Esophagus squamous epithelium (tissue), 4 donors: ENCODE results near the gene ARHGEF25.

Experiments used
- POLR2A ChIP-seq, 4 donors: fragments of 450-650 bp; IDR thresholded peaks; one replicate each; pipeline ENCODE4 v1.6.1; 2017; ENCODE audit warnings: antibody characterized with exemption in 4 of 4, mild to moderate bottlenecking in 4 of 4, moderate library complexity in 3 of 4
- TF ChIP-seq, protein P1 (sequence below), 6 experiments: fragments of 450-650 bp in 4 of 6; fragments of 200-600 bp in 2 of 6; sonication (generic) in 2 of 6; IDR thresholded peaks; one replicate each; pipeline ENCODE4 v1.5.1; 2016 to 2019; ENCODE audit warnings: antibody characterized with exemption in 6 of 6, mild to moderate bottlenecking in 4 of 6, moderate library complexity in 4 of 6

DNA sequence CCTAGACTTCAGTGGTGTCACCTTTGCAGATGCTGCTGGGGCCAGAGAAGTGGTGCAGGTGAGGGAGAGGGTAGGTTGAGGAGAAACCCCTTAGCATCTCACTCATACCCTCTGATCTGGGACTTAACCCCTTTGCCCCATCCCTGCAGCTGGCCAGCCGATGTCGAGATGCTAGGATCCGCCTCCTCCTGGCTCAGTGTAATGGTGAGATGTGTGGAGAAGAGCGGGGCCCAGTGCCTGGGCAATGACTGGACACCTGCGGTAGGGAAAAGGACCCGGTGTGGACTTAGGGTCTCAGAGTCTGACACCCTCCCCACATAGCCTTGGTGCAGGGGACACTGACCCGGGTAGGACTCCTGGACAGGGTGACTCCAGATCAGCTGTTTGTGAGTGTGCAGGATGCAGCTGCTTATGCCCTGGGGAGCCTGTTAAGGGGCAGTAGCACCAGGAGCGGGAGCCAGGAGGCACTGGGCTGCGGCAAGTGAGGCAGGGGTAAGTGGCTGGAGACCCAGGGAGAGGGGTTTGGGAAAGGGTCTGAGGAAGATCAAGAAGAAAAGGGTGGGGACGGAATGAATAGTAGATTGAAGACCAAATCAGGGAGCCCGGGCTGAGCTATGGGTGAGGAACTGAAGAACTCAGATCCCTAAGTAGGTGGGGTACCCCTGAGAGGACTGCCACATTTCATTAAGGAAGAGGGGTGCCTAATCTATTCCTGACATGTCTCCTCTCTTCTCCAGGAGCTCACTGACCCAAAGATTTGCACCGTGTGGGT is 14.2 kb downstream of the ARHGEF25 start:
- TF ChIP-seq, protein P1, sequence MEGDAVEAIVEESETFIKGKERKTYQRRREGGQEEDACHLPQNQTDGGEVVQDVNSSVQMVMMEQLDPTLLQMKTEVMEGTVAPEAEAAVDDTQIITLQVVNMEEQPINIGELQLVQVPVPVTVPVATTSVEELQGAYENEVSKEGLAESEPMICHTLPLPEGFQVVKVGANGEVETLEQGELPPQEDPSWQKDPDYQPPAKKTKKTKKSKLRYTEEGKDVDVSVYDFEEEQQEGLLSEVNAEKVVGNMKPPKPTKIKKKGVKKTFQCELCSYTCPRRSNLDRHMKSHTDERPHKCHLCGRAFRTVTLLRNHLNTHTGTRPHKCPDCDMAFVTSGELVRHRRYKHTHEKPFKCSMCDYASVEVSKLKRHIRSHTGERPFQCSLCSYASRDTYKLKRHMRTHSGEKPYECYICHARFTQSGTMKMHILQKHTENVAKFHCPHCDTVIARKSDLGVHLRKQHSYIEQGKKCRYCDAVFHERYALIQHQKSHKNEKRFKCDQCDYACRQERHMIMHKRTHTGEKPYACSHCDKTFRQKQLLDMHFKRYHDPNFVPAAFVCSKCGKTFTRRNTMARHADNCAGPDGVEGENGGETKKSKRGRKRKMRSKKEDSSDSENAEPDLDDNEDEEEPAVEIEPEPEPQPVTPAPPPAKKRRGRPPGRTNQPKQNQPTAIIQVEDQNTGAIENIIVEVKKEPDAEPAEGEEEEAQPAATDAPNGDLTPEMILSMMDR (IDR thresholded peaks at IDR 0.05) = no peak
- no peak for TF ChIP-seq POLR2A (IDR thresholded peaks at IDR 0.05)
